KG1 (cell line): Measurements from ENCODE around the gene WDR37.

Experiments used
- DNase-seq: peaks from one replicate; lab custom pipeline; 2025; lab: John Stamatoyannopoulos, UW

WDR37 gene

GRCh38 chr10:1074052-1074747 lies 18.0 kb downstream of the WDR37 start:
- no peak for DNase-seq

- DNase-seq, result no peak
Measured at GRCh38 chr10:1074748-1075308, 18.6 kb downstream of the WDR37 start.

DNA sequence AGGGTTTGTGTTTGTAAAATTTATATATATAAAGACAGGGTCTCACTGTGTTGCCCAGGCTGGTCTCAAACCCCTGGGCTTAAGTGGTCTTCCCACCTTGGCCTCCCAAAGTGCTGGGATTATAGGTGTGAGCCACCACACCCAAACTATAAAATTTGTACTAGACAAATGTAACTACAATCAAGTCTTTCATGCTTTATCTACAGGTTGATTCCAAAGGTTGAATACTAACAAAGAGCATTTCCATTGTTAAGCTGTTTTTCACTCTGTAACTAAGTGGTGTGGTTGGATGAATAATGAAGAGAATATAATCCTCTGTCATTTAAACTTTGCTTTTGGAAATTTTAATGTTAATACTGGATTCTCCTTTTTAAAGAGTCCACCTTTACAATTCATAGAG lies 22.5 kb downstream of the WDR37 start:
- no peak for DNase-seq

- no peak for DNase-seq
Measured at GRCh38 chr10:1083581-1083980, 27.4 kb downstream of the WDR37 start.

DNA sequence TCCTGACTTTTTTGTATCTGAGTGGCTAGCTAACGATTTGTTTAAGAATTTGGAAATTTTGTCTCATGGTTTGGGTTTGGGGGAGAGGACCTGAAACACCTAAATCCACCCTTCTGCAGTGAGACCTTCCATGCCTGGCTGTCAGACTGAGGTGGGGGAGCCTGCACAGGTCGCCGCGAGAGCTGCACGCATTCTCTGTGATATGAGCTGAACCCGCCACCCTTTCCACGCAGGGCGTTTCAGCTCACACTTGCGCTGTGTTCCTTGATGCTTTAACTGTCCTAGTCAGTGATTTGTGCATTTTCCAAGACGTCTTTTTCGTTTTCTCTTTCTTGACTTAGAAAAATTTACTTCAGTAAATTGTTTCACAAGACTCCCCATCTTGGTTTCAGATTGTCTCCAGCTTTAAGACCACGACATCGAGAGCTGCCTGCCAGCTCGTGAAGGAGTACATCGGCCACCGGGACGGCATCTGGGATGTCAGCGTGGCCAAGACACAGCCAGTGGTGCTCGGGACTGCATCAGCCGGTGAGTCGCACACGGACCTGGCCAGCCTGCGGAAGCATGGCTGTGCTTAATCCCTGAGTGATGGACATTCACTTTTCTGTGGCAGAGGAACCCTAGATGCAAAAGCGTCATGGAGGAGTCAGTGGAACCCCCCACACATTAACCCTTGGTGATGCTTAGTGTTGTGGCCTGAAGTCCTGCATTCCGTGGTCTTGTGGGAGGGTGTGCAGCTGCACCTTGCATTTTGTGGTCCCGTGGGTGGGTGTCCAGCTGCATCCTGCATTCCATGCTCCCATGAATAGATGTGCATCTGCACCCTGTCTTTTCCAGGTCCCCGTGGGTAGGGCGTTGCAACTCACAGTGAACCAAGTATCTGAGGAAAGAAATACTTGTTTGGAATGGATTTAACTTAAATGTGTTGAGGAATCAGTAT lies 28.1 kb downstream of the WDR37 start:
- no peak for DNase-seq

DNA sequence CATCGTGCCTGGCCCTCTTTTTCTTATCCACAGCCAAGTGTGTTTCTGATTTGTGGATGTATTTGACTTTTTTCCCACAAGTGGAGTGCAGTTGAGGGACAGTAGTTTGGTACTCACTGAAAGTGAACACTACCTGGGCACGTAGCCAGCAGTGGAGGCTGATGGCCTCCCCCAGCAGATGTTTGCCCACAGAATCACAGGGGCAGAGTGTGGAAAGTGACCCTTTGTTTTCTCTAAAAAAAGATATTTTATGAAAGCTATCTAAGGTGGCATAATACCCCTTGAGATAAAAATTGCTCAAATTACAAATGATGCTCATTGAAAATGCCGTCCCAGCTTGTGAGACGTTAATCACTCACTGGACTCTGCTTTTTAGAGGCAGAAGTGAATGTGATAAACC lies 29.1 kb downstream of the WDR37 start:
- no peak for DNase-seq

GRCh38 chr10:1086787-1087186 lies 30.6 kb downstream of the WDR37 start:
- no peak for DNase-seq

- DNase-seq, result no peak
Measured at GRCh38 chr10:1089017-1089689, 33.0 kb downstream of the WDR37 start.

GRCh38 chr10:1090696-1091095 lies 34.5 kb downstream of the WDR37 start:
- DNase-seq, result no peak

- DNase-seq, result no peak
Measured at GRCh38 chr10:1093696-1094095, 37.5 kb downstream of the WDR37 start.

DNA sequence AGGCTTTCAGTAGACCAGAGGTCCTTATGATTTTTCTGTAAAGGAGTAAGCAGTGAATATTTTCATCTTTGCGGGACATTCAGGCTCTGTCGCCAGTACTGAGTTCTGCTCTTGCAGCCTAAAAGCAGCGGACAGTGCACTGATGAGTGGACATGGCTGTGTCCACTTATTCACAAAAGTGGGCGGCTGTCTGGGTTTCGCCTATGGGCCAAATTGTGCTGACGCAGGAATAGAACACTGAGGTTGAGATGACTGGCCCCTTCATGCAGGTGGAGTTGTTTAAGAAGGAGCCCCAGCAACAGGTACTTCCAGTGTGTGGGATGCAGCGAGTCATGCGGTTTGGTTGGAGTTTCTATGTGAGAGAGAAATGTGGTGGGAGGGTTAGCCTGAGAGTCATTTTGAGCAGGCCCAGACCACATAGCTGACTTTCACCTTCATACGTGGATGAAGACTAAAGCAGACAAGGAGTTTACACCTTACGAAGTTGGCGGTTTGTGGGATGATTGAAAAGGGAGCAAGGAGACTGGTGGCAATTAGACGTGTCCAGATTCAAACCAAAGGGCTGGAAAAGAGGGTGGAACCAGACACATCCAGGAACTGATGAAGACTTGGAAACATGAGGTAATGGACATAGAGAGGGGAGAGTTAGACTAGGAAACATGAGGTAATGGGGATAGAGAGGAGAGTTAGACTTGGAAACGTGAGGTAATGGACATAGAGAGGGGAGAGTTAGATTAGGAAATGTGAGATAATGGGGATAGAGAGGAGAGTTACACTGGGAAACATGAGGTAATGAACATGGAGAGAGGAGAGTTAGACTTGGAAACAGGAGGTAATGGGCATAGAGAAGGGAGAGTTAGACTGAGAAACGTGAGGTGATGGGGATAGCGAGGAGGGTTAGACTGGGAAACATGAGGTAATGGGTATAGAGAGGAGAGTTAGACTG lies 38.2 kb downstream of the WDR37 start:
- no peak for DNase-seq

- no peak for DNase-seq
Measured at GRCh38 chr10:1095498-1095897, 39.3 kb downstream of the WDR37 start.

- no peak for DNase-seq
Measured at GRCh38 chr10:1096287-1096889, 40.2 kb downstream of the WDR37 start.

DNA sequence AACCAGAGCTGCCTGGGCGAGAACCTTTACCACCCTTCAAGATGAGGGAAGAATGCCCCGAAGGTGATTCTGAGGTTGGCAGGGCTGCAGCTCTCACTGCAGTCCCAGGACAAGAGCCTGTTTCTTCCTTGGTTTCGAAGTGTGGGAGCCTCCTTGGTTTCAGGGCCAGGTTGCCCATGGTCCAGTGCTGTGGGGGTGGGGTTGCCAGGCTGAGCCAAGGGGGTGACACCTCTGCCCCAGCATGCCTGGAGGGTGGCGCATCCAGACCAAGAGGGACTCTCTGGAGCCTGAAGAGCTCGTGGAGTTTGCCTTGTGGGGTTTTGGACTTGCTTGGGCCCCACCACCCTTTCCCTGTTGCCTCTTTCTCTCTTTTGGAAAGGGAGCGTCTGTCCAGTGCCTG lies 41.3 kb downstream of the WDR37 start:
- no peak for DNase-seq

DNA sequence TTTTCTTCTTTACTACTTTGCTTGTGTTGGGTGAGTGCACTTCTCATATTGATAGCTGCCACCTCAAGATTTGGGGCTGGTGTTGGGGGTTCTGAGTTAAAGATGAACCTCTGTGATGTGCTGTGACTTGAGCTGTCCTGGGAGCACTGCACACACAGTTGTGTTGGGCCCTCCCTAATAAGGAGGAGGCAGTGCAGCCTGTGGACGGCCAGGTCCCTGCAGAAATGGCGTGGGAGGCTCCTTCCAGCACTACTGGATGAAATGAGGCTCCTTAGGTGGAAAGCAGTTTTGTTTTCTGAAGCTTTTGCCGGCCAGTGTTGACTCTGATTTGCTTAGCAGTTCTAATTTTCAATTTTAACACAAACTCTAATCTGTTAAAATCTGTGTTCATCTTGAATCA lies 44.0 kb downstream of the WDR37 start:
- no peak for DNase-seq

DNA sequence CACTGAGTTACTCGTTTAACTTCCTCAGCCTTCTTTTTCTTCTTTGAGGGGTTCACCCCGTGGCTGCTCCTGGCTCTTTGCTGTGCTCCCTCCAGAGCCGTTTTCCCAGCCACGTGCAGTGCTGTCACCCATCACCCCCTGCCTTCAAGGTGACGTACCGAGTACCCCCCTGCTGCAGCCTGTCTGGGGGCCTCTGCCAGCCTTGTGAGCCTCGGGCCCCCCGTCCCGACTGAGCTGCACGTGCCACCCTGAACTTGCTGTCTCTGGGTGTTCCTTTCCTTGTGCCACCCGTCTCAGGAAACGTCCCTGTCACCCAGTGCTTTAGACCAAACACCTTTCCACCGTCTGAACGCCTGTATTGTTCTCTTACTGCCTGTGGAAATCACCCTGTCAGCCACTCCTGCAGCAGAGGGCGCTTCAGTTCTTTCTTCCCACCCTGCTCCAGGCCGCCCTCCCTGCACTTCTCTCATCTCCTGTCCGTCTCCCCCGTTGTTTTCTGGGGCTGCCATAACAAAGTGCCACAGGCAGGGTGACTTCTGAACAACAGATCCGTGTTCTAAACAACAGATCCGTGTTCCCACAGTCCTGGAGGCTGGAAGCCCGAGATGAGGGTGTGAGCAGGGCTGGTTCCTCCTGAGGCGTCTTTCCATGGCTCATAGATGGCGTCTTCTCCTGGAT lies 44.6 kb downstream of the WDR37 start:
- no peak for DNase-seq

GRCh38 chr10:1101946-1102345 lies 45.8 kb downstream of the WDR37 start:
- no peak for DNase-seq

DNA sequence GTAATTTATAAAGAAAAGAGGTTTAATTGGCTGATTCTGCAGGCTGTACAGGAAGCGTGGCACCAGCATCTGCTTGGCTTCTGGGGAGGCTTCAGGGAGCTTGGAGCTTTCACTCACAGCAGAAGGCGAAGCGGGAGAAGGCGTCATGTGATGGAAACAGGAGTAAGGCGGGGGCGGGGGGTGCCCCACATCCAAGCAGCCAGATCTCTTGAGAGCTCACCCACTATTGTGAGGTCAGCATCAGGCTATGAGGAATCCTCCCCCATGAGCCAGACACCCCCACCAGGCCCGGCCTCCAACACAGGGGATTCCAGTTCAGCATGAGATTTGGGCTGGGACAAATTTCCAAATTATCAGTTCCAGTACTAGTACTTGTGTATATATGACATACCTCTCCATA lies 46.2 kb downstream of the WDR37 start:
- no peak for DNase-seq

DNA sequence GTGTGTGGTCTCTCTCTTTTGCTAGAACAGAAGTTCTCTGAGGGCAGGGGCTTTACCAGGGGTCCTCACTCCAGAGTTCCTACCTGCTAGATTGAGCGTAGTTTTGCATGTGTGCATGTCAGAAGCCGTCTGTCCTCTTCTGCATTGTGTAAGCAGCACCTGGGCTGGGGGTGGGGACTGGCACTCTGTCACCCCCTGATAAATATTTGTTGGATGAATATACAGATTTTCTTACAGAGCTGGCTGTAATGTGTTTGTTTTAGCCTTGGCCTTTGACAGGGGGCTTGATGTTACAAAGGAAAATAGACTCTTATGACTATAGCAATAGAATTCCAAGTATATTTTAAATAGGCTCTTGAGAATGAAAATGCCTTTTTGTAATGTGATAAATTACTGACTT lies 46.6 kb downstream of the WDR37 start:
- no peak for DNase-seq

DNA sequence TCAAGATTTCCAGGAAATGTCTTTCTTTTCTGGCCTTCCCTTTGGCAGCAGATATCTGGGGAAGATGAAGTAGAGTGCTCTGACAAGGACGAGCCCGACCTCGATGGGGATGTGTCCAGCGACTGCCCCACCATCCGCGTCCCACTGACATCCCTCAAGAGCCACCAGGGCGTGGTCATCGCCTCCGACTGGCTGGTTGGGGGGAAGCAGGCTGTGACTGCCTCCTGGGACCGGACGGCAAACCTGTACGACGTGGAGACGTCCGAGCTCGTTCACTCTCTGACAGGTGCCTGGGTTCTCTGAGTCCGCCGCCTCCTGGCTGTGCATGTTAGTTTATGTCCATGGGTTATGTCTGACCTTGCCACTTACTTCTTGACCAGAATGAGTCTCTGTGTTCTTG lies 47.4 kb downstream of the WDR37 start:
- no peak for DNase-seq
